Measurements from ENCODE around the gene CHRM3.

The CHRM3 gene

GRCh38 chr1:239426821-239427475 is 40.6 kb downstream of the CHRM3 start:
- H2BK120ac ChIP-seq (ENCODE audit: low read depth, low read length), result no peak overlapping the region
- H3K4me2 ChIP-seq (ENCODE audit: low read length), result no peak overlapping the region
- no peaks in the 10 kb centered on the region for H3K79me1 ChIP-seq (ENCODE audit: low read length)
- no peaks in the 10 kb centered on the region for H3K27me3 ChIP-seq (ENCODE audit: insufficient read depth, low read length, poor library complexity)
- H2AK5ac ChIP-seq (ENCODE audit: low read length), result no peak overlapping the region
- H2BK5ac ChIP-seq (ENCODE audit: low read length), result no peak overlapping the region
- WGBS (ENCODE audit: extremely low coverage, insufficient coverage, low lambda C conversion rate), result 100% methylated on average over 1 of the region's 4 CpGs
- H3K4ac ChIP-seq (ENCODE audit: low read depth, low read length), result no peak overlapping the region
- no peak overlapping the region for H3K4me3 ChIP-seq (ENCODE audit: low read length)
- H3K4me1 ChIP-seq (ENCODE audit: control insufficient read depth, low read depth, low read length), result peaks cover 2% of the 10 kb centered on the region
- H3K23ac ChIP-seq (ENCODE audit: low read length), result no peak overlapping the region
- H3K79me2 ChIP-seq (ENCODE audit: control insufficient read depth, insufficient read depth, low read length), result no peaks in the 10 kb centered on the region
- H3K56ac ChIP-seq (ENCODE audit: low read length), result no peak overlapping the region
- no peak overlapping the region for H4K5ac ChIP-seq (ENCODE audit: low read length)
- no peak for DNase-seq
- H4K8ac ChIP-seq (ENCODE audit: low read depth, low read length), result no peak overlapping the region
- H3K9ac ChIP-seq (ENCODE audit: low read length), result no peak overlapping the region
- no peak overlapping the region for H3K27ac ChIP-seq (ENCODE audit: low read depth, low read length)
- no peak overlapping the region for H2BK15ac ChIP-seq (replicated peaks; ENCODE audit: low read depth)
- no peaks in the 10 kb centered on the region for H3K36me3 ChIP-seq (ENCODE audit: control insufficient read depth, insufficient read depth, low read length)
- no peak overlapping the region for H3K18ac ChIP-seq (ENCODE audit: low read length)

- Histone ChIP-seq H3K4me1 (ENCODE audit: control insufficient read depth, low read depth, low read length) (peaks cover 2% of the 10 kb centered on the region), H3K27ac (ENCODE audit: low read depth, low read length) (no peak overlapping the region), H3K36me3 (ENCODE audit: control insufficient read depth, insufficient read depth, low read length) (no peaks in the 10 kb centered on the region), H3K79me2 (ENCODE audit: control insufficient read depth, insufficient read depth, low read length) (no peaks in the 10 kb centered on the region), H3K4me2 (ENCODE audit: low read length) (no peak overlapping the region), H3K27me3 (ENCODE audit: insufficient read depth, low read length, poor library complexity) (no peaks in the 10 kb centered on the region), H3K79me1 (ENCODE audit: low read length) (no peaks in the 10 kb centered on the region), H3K4me3 (ENCODE audit: low read length) (no peak overlapping the region), H3K56ac (ENCODE audit: low read length) (no peak overlapping the region), H2BK15ac (replicated peaks; ENCODE audit: low read depth) (no peak overlapping the region), H3K18ac (ENCODE audit: low read length) (no peak overlapping the region), H3K4ac (ENCODE audit: low read depth, low read length) (no peak overlapping the region), H2BK5ac (ENCODE audit: low read length) (no peak overlapping the region), H3K23ac (ENCODE audit: low read length) (no peak overlapping the region), H4K8ac (ENCODE audit: low read depth, low read length) (no peak overlapping the region), H2BK120ac (ENCODE audit: low read depth, low read length) (no peak overlapping the region), H3K9ac (ENCODE audit: low read length) (no peak overlapping the region), H2AK5ac (ENCODE audit: low read length) (no peak overlapping the region), H4K5ac (ENCODE audit: low read length) (no peak overlapping the region)
- no peak for DNase-seq
- no CpG with 5 or more reads among the region's 3 CpGs for WGBS (ENCODE audit: extremely low coverage, insufficient coverage, low lambda C conversion rate)
These were observed 41.3 kb downstream of the CHRM3 start for GRCh38 chr1:239427712-239428111.

DNA sequence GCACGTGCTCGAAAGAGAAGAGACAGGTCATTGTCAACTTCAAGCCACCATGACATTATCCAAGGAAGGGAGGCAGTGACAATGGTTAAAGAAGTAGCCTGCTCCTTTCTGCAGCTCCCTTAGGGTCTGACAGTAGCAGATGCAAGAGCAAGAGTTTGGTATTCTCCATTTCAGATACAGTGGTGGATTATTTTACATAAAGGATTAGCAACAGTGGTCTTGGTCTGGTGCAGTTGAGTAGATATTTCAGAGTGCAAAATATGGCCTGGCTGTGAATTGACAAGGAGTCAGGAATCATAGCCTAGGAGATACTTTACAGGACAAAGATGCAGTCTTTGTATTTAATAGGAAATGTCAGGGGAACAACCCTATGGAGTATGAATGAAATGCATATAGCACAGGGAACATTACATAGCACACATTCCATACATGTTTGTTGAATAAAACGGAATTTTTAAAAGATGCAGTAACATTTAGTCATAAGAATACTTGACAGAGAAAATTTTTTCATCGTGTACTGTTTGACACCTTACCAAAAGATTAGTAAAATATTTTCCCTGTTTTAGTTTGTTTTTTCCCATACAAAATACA is 41.8 kb downstream of the CHRM3 start:
- no peak overlapping the region for H3K18ac ChIP-seq (ENCODE audit: low read length)
- no peaks in the 10 kb centered on the region for H3K27me3 ChIP-seq (ENCODE audit: insufficient read depth, low read length, poor library complexity)
- no peak overlapping the region for H2BK15ac ChIP-seq (replicated peaks; ENCODE audit: low read depth)
- no peak overlapping the region for H4K5ac ChIP-seq (ENCODE audit: low read length)
- no peak overlapping the region for H3K4ac ChIP-seq (ENCODE audit: low read depth, low read length)
- no peak overlapping the region for H2BK5ac ChIP-seq (ENCODE audit: low read length)
- WGBS (ENCODE audit: extremely low coverage, insufficient coverage, low lambda C conversion rate), result no CpG with 5 or more reads among the region's 4 CpGs
- H3K4me1 ChIP-seq (ENCODE audit: control insufficient read depth, low read depth, low read length), result peaks cover 2% of the 10 kb centered on the region
- no peak overlapping the region for H3K23ac ChIP-seq (ENCODE audit: low read length)
- no peaks in the 10 kb centered on the region for H3K36me3 ChIP-seq (ENCODE audit: control insufficient read depth, insufficient read depth, low read length)
- no peak overlapping the region for H3K9ac ChIP-seq (ENCODE audit: low read length)
- H3K79me1 ChIP-seq (ENCODE audit: low read length), result no peaks in the 10 kb centered on the region
- no peak overlapping the region for H3K27ac ChIP-seq (ENCODE audit: low read depth, low read length)
- H3K79me2 ChIP-seq (ENCODE audit: control insufficient read depth, insufficient read depth, low read length), result no peaks in the 10 kb centered on the region
- H2AK5ac ChIP-seq (ENCODE audit: low read length), result no peak overlapping the region
- H3K4me2 ChIP-seq (ENCODE audit: low read length), result no peak overlapping the region
- no peak overlapping the region for H2BK120ac ChIP-seq (ENCODE audit: low read depth, low read length)
- no peak for DNase-seq
- no peak overlapping the region for H3K56ac ChIP-seq (ENCODE audit: low read length)
- no peak overlapping the region for H3K4me3 ChIP-seq (ENCODE audit: low read length)
- H4K8ac ChIP-seq (ENCODE audit: low read depth, low read length), result no peak overlapping the region

DNA sequence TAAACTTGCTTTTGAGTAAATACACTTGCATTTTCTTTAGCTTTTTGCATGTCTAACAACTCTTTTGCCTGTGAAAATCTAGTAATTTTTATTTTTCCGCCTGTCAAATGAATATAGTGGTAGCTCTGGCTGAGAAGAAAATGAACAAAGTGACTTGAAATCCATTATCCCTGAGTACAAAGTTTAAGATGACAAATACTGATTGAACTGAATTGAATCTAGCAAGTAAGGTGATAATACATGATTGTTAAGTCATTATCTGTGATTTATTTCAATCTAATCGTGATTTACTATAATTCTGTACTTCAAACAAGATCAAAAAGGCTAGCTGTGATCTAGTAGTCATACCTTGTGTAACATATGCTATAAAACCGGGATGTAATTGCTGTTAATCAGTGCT is 42.8 kb downstream of the CHRM3 start:
- H2BK120ac ChIP-seq (ENCODE audit: low read depth, low read length), result no peak overlapping the region
- peaks cover 2% of the 10 kb centered on the region for H3K4me1 ChIP-seq (ENCODE audit: control insufficient read depth, low read depth, low read length)
- no peak overlapping the region for H3K18ac ChIP-seq (ENCODE audit: low read length)
- no peaks in the 10 kb centered on the region for H3K79me1 ChIP-seq (ENCODE audit: low read length)
- no peak overlapping the region for H3K27ac ChIP-seq (ENCODE audit: low read depth, low read length)
- no peak overlapping the region for H4K5ac ChIP-seq (ENCODE audit: low read length)
- H2BK15ac ChIP-seq (replicated peaks; ENCODE audit: low read depth), result no peak overlapping the region
- no peak overlapping the region for H2BK5ac ChIP-seq (ENCODE audit: low read length)
- H3K36me3 ChIP-seq (ENCODE audit: control insufficient read depth, insufficient read depth, low read length), result no peaks in the 10 kb centered on the region
- no peaks in the 10 kb centered on the region for H3K79me2 ChIP-seq (ENCODE audit: control insufficient read depth, insufficient read depth, low read length)
- H3K4me2 ChIP-seq (ENCODE audit: low read length), result no peak overlapping the region
- no peaks in the 10 kb centered on the region for H3K27me3 ChIP-seq (ENCODE audit: insufficient read depth, low read length, poor library complexity)
- H3K4me3 ChIP-seq (ENCODE audit: low read length), result no peak overlapping the region
- no peak overlapping the region for H3K4ac ChIP-seq (ENCODE audit: low read depth, low read length)
- no peak overlapping the region for H3K9ac ChIP-seq (ENCODE audit: low read length)
- no peak overlapping the region for H3K23ac ChIP-seq (ENCODE audit: low read length)
- no peak overlapping the region for H4K8ac ChIP-seq (ENCODE audit: low read depth, low read length)
- no peak for DNase-seq
- no peak overlapping the region for H3K56ac ChIP-seq (ENCODE audit: low read length)
- WGBS (ENCODE audit: extremely low coverage, insufficient coverage, low lambda C conversion rate), result no CpG with 5 or more reads among the region's 3 CpGs
- H2AK5ac ChIP-seq (ENCODE audit: low read length), result no peak overlapping the region

DNA sequence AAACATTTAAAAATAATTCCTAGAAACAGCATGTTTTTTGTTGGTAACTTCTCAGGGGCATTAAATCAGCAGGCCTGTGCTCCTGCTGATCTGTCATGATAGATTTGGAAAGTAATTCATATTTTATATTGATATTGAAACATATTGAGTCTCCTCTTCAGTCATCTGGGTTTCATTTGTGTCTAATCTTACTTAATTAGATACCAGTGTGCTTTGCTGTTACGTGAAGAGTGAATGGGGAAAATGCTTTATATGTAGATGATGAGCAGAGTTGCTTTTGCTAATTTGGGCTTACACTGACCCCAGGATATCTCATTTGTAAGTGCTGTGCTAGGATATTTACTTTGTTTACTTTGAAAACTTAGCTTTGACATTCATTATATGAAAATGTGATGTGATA is 45.9 kb downstream of the CHRM3 start:
- Histone ChIP-seq H2BK120ac (ENCODE audit: low read depth, low read length) (no peak overlapping the region), H2BK5ac (ENCODE audit: low read length) (no peak overlapping the region), H3K18ac (ENCODE audit: low read length) (no peak overlapping the region), H3K4me1 (ENCODE audit: control insufficient read depth, low read depth, low read length) (peaks cover 2% of the 10 kb centered on the region), H3K4me2 (ENCODE audit: low read length) (no peak overlapping the region), H3K56ac (ENCODE audit: low read length) (no peak overlapping the region), H2AK5ac (ENCODE audit: low read length) (no peak overlapping the region), H4K8ac (ENCODE audit: low read depth, low read length) (no peak overlapping the region), H3K79me2 (ENCODE audit: control insufficient read depth, insufficient read depth, low read length) (no peaks in the 10 kb centered on the region), H3K27ac (ENCODE audit: low read depth, low read length) (no peak overlapping the region), H4K5ac (ENCODE audit: low read length) (no peak overlapping the region), H3K4ac (ENCODE audit: low read depth, low read length) (no peak overlapping the region), H3K79me1 (ENCODE audit: low read length) (no peaks in the 10 kb centered on the region), H3K36me3 (ENCODE audit: control insufficient read depth, insufficient read depth, low read length) (no peaks in the 10 kb centered on the region), H3K23ac (ENCODE audit: low read length) (no peak overlapping the region), H3K9ac (ENCODE audit: low read length) (no peak overlapping the region), H3K4me3 (ENCODE audit: low read length) (no peak overlapping the region), H2BK15ac (replicated peaks; ENCODE audit: low read depth) (no peak overlapping the region), H3K27me3 (ENCODE audit: insufficient read depth, low read length, poor library complexity) (no peaks in the 10 kb centered on the region)
- no peak for DNase-seq
- no CpG with 5 or more reads among the region's 1 CpG for WGBS (ENCODE audit: extremely low coverage, insufficient coverage, low lambda C conversion rate)

DNA sequence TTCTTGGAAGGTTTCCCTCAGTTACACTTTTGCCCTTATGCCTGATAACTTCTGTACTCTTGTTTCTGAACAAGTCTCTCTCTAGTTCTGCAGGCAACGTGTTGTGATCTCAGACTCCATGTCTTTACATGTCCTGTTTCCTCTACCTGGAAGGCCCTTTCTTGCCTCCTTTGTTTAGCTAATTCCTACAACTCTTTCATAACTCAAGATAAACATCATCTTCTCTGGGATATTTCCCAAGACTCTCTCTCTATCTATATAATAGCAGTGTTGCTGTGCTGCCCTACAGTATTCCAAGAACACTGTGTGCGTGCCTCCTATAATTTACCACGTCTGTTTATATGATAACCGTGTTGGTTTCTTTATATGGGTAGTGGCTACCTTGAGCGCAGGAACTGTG is 47.8 kb downstream of the CHRM3 start:
- Histone ChIP-seq H3K23ac (ENCODE audit: low read length) (no peak overlapping the region), H2AK5ac (ENCODE audit: low read length) (no peak overlapping the region), H3K27ac (ENCODE audit: low read depth, low read length) (no peak overlapping the region), H4K8ac (ENCODE audit: low read depth, low read length) (no peak overlapping the region), H3K4me3 (ENCODE audit: low read length) (no peak overlapping the region), H3K27me3 (ENCODE audit: insufficient read depth, low read length, poor library complexity) (no peaks in the 10 kb centered on the region), H2BK15ac (replicated peaks; ENCODE audit: low read depth) (no peak overlapping the region), H3K56ac (ENCODE audit: low read length) (no peak overlapping the region), H3K18ac (ENCODE audit: low read length) (no peak overlapping the region), H3K79me2 (ENCODE audit: control insufficient read depth, insufficient read depth, low read length) (no peaks in the 10 kb centered on the region), H3K4me1 (ENCODE audit: control insufficient read depth, low read depth, low read length) (peaks cover 2% of the 10 kb centered on the region), H2BK5ac (ENCODE audit: low read length) (no peak overlapping the region), H3K36me3 (ENCODE audit: control insufficient read depth, insufficient read depth, low read length) (no peaks in the 10 kb centered on the region), H3K4me2 (ENCODE audit: low read length) (no peak overlapping the region), H3K9ac (ENCODE audit: low read length) (no peak overlapping the region), H3K79me1 (ENCODE audit: low read length) (no peaks in the 10 kb centered on the region), H3K4ac (ENCODE audit: low read depth, low read length) (no peak overlapping the region), H4K5ac (ENCODE audit: low read length) (no peak overlapping the region), H2BK120ac (ENCODE audit: low read depth, low read length) (no peak overlapping the region)
- no CpG with 5 or more reads among the region's 5 CpGs for WGBS (ENCODE audit: extremely low coverage, insufficient coverage, low lambda C conversion rate)
- DNase-seq, result no peak
